ENCODE results near the gene TDRD9.
"Not testable (repeated sequence)": the region's sequence is repeated elsewhere in the genome, so short reads cannot be mapped to it uniquely, and the experiment has no call there.

The TDRD9 gene

DNA sequence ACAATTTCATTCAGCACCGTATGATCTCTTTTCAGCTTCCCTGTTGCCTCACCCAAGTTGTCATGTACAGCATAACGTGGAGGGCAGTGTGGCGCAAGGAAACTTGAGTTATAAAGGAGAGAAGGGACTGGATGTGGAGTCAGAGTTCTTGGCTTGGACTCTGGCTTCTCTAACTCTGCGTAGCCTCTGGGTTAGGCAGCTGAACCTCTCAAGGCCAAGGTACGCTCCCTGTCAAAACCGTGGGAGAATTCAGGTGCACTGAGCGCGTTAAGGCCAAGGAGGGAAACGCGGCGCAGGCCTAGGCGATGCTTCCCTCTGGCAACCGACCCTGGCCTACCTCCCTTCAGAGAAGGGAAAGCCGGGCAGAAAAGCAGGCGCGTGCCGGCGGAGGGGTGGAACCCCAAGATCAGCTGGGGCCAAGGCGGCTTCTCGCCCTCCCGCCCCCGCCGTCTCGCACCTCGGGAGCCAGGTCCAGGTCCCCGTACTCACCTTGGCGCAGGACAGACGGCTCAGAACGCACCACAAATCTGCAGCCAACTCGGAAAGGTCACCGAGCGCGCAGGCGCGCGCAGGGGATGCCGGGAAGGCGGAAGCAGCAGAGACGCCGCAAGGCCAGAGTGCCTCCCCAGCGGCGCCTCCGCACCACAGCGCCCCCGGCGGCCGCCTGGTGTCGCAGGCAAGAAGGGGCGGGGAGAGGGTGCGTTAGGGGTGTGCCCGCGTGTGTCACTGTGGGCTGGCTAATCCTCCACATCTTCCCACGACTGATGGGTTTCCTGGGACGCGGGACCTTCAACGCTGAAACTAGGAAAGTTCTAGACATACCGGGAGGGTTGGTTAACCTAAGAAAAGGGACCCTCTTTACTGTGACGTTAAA, 7.0 kb upstream of the TDRD9 start:
- peak; percentile 94 for DNase-seq (ENCODE audit: low read depth)

DNA sequence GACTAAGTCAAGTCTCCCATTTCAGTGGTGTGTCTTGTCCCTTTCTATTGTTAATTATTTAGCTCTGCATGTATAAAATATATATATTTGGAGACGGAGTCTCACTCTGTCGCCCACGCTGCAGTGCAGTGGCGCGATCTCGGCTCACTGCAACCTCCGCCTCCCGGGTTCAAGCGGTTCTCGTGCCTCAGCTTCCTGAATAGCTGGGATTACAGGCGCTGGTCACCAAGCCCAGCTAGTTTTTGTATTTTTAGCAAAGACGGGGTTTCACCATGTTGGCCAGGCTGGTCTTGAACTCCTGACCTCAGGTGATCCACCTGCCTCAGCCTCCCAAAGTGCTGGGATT, 6.4 kb upstream of the TDRD9 start:
- not testable (repeated sequence) for DNase-seq (ENCODE audit: low read depth)

- no peak for DNase-seq (ENCODE audit: low read depth)
Observed at GRCh38 chr14:103923863-103924262, 4.4 kb upstream of the TDRD9 start.

GRCh38 chr14:103925316-103925715, 2.9 kb upstream of the TDRD9 start:
- DNase-seq (ENCODE audit: low read depth), result no peak

- no peak for DNase-seq (ENCODE audit: low read depth)
Observed at GRCh38 chr14:103927566-103927965, 690 bp upstream of the TDRD9 start.

GRCh38 chr14:103930051-103930604, 1.9 kb downstream of the TDRD9 start:
- no peak for DNase-seq (ENCODE audit: low read depth)

DNA sequence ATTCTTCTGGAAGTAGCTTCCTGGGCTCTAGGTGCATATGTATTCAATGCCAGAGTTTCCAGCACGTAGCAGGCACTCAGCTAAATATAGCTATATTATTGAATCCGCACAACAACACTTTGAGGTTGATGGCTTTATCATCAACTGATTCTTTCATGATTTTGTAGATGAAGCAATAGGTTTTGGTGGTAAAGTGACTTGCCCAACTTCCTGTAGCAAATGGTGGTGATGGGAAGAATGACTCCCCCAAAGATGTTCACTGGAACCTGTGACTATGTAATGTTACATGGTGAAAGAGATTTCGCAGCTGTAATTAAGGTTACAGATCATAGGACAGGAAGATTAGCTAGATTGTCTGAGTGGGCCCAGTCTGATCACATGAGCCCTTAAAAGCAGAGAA, 3.2 kb downstream of the TDRD9 start:
- no peak for DNase-seq (ENCODE audit: low read depth)

- DNase-seq (ENCODE audit: low read depth), result no peak
Observed at GRCh38 chr14:103932791-103933490, 4.7 kb downstream of the TDRD9 start.

GRCh38 chr14:103935102-103935501, 6.8 kb downstream of the TDRD9 start:
- no peak for DNase-seq (ENCODE audit: low read depth)

GRCh38 chr14:103941462-103941861, 13.2 kb downstream of the TDRD9 start:
- DNase-seq (ENCODE audit: low read depth), result no peak

DNA sequence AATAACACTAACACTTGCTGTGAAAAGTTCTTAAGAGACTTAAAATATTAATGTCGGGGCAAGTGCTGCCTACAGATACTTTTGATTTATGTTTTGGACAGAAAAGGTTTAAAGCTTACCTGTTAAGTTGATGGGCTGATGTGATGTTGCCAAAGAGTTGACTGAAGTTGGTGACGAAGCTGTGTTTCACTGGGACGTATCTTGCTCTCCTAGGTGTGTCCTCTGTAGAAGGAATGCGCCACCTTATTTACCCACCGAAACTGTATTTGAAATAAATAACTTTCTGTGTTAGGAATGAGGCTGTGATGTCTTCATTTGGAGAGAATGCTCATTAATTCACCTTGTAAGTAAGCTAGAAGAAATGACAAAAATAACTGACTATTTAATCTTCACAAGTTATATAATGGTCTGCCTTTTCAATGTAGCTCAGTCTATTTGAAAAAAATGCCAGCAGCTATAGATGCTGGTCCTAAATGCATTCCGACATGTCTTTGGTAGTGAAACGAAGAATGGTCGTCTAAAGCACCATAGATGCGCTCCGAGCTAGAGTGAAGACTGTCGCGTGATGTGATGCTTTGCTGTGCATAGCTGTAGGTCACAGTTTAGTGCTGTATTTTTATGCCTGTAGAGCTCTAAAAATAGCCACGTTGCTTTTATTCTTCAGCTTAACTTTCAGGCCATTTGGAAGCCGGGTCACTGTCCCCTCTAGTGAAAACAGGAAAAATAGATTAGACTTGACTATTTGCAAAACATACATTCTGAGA, 13.9 kb downstream of the TDRD9 start, which contains the start of gene RD3L:
Gene RD3L, minus strand, starts transcription at position 557 of the 764 bp plus-strand sequence. CDS start 834 bp downstream, outside the sequence.
- DNase-seq (ENCODE audit: low read depth), result no peak

- DNase-seq (ENCODE audit: low read depth), result no peak
Observed at GRCh38 chr14:103943673-103944072, 15.4 kb downstream of the TDRD9 start.

DNA sequence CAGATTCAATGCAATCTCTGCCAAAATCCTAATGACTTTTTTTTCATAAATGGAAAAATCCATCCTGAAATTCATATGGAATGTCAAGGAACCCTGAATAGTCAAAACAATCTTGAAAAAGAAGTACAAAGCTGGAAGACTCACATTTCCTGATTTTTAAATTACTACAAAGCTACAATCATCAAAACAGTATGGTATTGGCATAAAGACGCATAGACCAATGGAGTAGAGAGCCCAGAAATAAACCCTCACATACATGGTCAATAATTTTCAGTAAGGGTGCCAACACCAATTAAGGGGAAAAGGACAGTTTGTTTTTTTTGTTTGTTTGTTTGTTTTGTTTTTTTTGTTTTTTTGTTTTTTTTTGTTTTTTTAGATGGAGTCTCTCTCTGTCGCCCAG, 18.7 kb downstream of the TDRD9 start:
- DNase-seq (ENCODE audit: low read depth), result no peak

DNA sequence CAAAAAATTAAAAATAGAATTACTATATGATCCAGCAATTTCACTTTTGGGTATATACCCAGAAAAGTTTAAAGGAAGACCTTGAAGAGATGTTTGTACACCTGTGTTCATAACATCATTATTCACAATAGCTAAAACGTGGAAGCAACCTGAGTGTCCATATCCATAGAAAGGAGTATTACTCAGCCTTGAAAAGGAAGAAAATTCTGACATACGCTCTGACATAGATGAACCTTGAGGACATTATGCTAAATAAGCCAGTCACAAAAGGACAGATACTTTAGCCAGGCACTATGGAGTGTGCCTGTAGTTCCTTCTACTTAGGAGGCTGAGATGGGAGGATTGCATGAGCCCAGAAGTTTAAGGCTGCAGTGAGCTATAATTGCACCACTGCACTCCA, 20.2 kb downstream of the TDRD9 start:
- no peak for DNase-seq (ENCODE audit: low read depth)

GRCh38 chr14:103949131-103949790, 21.0 kb downstream of the TDRD9 start:
- DNase-seq (ENCODE audit: low read depth), result no peak

- DNase-seq (ENCODE audit: low read depth), result no peak
Observed at GRCh38 chr14:103960457-103961055, 32.3 kb downstream of the TDRD9 start.

GRCh38 chr14:103961928-103962578, 33.8 kb downstream of the TDRD9 start:
- DNase-seq (ENCODE audit: low read depth), result no peak

- DNase-seq (ENCODE audit: low read depth), result no peak
Observed at GRCh38 chr14:103966631-103967030, 38.4 kb downstream of the TDRD9 start.

GRCh38 chr14:103969961-103970360, 41.7 kb downstream of the TDRD9 start:
- DNase-seq (ENCODE audit: low read depth), result no peak

DNA sequence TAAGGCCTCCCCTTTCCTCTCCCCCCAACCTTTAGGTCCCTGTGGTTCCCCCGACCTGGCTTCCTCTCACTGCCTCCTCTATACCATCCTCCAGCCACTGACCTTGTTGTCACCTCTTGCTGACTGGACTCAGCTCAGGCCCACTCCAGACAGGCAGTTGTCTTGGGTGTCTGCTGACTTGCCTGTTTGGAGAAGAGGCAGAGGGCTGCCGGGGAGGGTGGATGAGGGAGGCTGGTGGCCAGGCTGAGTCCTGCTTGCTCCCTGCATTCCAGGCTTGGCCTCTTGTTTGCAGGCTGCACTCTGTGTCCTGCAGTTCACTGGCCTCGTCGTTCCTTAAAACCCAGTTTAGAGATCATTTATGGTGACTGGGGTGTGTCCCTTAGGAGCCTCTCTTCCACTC, 45.1 kb downstream of the TDRD9 start:
- no peak for DNase-seq (ENCODE audit: low read depth)

DNA sequence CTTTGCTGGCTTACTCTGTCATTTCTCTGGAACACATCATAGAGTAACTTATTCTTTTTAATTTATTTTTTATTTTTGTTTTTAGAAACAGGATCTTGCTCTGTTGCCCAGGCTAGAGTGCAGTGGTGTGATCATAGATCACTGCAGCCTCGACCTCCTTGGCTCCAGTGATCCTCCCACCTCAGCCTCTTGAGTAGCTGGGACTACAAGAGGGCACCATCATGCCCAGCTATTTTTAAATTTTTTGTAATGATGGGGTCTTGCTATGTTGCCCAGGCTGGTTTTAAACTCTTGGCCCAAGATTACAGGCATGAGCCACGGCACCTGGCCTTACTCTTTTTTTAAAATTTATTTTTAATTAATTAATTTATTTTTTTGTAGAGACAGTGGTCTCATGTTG, 46.3 kb downstream of the TDRD9 start:
- no peak for DNase-seq (ENCODE audit: low read depth)
